Ishikawa (cell line): ENCODE data around the gene TMEM108.

Experiments used
- CEBPB ChIP-seq: IDR thresholded peaks from 2 replicates; pipeline ENCODE4 v1.6.1; 2012
- CREB1 ChIP-seq: IDR thresholded peaks from 2 replicates; pipeline ENCODE4 v1.6.1; 2012; ENCODE audit warnings: low read depth
- EGR1 ChIP-seq: IDR thresholded peaks from 2 replicates; pipeline ENCODE4 v1.6.1; 2012
- EP300 ChIP-seq: IDR thresholded peaks from 2 replicates; pipeline ENCODE4 v1.6.1; 2012; ENCODE audit warnings: borderline replicate concordance
- FOXM1 ChIP-seq: IDR thresholded peaks from 2 replicates; pipeline ENCODE4 v1.6.1; 2012; ENCODE audit warnings: low read depth, borderline replicate concordance
- MAX ChIP-seq: IDR thresholded peaks from 2 replicates; pipeline ENCODE4 v1.6.1; 2012
- NFIC ChIP-seq: IDR thresholded peaks from 2 replicates; pipeline ENCODE4 v1.6.1; 2012
- RAD21 ChIP-seq: IDR thresholded peaks from 2 replicates; pipeline ENCODE4 v1.6.1; 2012; ENCODE audit warnings: low read depth
- REST ChIP-seq: IDR thresholded peaks from 2 replicates; pipeline ENCODE4 v1.6.1; 2012; ENCODE audit warnings: low read depth, mild to moderate bottlenecking
- TAF1 ChIP-seq: IDR thresholded peaks from 2 replicates; pipeline ENCODE4 v1.6.1; 2012; ENCODE audit warnings: low read depth, mild to moderate bottlenecking
- TCF12 ChIP-seq: IDR thresholded peaks from 2 replicates; pipeline ENCODE4 v1.6.1; 2012; ENCODE audit warnings: low read depth
- TEAD4 ChIP-seq: IDR thresholded peaks from 2 replicates; pipeline ENCODE4 v1.6.1; 2012
- USF1 ChIP-seq: IDR thresholded peaks from 2 replicates; pipeline ENCODE4 v1.6.1; 2012
- YY1 ChIP-seq: IDR thresholded peaks from 2 replicates; pipeline ENCODE4 v1.6.1; 2012; ENCODE audit warnings: low read depth
- ZBTB7A ChIP-seq: IDR thresholded peaks from 2 replicates; pipeline ENCODE4 v1.6.1; 2012; ENCODE audit warnings: low read depth

The TMEM108 gene

DNA sequence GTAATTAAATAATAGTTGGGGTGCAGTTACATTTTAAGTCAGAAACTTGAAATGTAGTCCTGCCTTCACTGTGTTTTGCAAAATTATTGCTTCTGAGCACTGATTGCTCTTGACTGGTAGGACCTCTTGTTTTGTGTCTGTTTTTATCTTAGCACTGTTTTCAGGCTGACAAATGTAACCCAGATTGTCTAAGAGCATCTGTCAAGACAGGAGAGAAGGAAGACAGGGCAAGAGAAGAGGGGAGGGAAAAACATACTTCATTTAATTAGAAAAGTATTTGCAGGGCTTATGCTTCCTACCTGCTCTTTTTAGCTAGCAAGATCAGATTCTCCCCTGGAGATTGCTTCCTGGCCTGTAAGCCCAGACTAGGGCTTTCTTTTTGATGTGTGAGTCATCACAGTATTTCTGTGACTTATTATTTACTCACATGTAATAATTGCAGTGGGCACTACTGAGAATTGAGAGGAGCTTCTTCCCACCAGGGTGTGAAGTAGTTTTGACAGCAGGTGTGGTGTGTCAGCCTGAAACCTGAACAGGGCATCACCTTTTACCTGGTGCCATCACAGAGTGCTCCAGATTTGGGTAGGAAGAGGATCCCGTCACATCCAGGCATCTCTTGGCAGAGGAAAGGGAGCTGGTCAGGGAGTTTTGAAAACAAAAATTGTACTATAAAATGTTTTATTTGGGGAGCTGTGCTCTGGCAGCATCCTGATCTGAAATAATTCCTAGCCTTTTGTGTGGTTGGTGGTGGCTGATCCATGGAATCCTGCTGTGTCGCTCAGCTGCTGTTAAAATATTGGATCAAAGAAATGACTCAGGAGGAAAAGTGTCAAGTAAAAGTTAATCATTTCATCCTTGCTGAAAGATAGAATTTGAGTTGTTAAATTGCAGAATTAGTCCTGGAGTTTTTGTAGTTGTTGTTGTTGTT lies 98.2 kb downstream of the TMEM108 start:
- no peak for TF ChIP-seq USF1
- TF ChIP-seq TCF12 = no peak
- no peak for TF ChIP-seq NFIC
- no peak for TF ChIP-seq RAD21
- TF ChIP-seq CREB1 = no peak
- TF ChIP-seq TAF1 = no peak
- no peak for TF ChIP-seq TEAD4
- no peak for TF ChIP-seq FOXM1

DNA sequence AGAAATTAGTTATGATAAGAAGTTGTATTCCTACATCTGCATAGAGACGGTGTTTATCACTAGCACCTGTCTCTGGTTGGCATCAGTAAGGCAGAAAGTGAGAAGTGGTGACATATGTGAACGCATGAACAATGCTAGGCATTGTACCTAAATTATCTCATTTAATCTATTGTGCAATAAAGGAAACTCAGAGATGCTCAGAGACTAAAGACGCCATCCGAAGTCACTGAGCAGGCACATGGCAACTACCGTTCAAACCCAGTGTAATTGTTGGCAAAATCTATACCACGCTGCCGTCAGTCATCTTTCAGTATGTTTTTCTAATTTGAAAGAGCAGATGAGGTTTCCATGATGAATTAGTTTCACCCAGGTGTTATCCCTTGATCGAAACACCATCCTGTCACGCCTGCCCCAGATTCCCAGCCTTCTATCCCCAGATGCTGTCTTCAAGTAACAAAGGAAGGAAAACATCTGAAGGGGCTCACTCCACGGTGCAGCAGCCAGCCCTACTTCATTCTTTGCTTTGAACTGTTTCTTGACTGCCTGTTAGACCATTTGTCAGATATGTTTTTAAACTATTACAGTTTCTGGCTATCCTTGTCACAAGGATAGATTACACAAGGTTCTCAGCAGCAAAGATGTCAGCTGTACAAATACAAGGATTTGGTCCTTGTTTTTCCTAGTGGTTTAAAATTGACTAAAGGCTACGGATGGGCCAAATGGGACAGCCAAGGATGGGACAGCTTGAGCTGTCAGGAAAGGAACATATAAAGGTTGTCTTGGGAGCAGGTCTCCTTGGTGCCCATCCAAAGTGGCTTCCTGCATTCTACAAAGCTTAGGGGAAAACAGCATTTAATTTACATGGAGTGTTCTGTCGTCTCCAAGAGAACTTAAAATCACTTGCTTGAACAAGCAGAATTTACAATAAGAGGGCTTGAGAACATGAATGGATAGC lies 99.1 kb downstream of the TMEM108 start:
- TF ChIP-seq TCF12 (no peak), FOXM1 (no peak), MAX (no peak), USF1 (no peak), TAF1 (no peak), CREB1 (no peak), TEAD4 (no peak), YY1 (no peak), REST (no peak)

- TF ChIP-seq YY1 = no peak
- TF ChIP-seq USF1 = no peak
- TF ChIP-seq FOXM1 = no peak
- TF ChIP-seq TEAD4 = no peak
- no peak for TF ChIP-seq ZBTB7A
- no peak for TF ChIP-seq EP300
- TF ChIP-seq CREB1 = no peak
Measured at GRCh38 chr3:133138017-133138416, 99.8 kb downstream of the TMEM108 start.

DNA sequence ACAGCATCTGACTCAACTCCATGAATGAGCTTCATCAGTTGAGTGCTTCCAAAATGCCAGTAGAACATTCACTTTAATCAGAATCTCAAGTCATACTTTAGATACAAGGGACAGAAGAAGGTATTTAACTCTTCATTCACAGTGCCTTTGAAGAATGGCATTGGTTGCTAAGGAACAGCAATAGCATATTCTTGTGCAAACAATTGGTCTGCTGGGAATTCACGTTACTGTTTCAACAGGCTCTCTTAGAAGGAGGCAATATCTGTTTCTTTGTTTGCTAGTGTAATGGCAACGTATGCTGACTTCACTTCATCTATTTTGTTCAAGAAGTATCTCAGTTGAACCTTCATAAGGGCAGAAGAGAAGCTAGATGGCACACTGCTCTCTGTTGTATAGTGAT lies 113.9 kb downstream of the TMEM108 start:
- no peak for TF ChIP-seq EGR1
- TF ChIP-seq USF1 = no peak
- no peak for TF ChIP-seq REST
- no peak for TF ChIP-seq RAD21

DNA sequence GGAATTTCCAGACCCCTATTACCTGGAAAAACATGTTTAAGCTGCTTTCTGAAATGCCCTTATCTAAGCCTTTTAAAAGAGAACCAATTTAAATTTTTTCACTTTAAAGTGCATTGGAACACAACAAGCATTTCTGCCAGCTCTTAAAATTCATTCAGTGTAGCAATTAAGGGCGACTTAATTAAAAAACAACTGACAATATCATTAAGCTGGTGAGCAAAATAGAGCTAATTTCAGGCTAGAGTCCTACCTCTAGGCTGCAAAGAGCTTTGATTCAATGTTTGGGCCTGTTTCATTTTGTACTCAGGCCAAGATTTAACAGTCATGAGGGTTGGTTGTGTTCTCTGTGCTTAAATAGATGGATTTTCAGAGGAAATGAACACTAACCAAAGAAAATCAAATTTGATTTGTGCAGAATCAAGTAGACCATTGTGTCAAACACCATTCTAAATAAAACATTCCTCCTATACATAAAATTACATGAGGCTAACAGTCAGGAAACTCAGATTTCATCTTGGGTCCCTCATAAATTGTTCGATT lies 114.6 kb downstream of the TMEM108 start:
- TF ChIP-seq CEBPB (no peak), TAF1 (no peak), NFIC (no peak), RAD21 (no peak), FOXM1 (no peak), USF1 (no peak), MAX (no peak), YY1 (no peak), TEAD4 (no peak), TCF12 (no peak), REST (no peak), ZBTB7A (no peak)
